K562 (cell line): ENCODE data around the gene SYT7. TPM values are rescaled to one million over a fixed set of nuclear protein-coding genes. Genes with fewer than 3 reads are reported as not detected.

Experiments used
- AFF1 ChIP-seq, 2 experiments: fragments of 450-650 bp; IDR thresholded peaks; 2 replicates each; pipeline ENCODE4 v1.6.1; 2018; ENCODE audit warnings: mild to moderate bottlenecking in 2 of 2, low read depth in 1 of 2; ENCODE audit not compliant: partially characterized antibody in 2 of 2
- CC2D1A ChIP-seq: fragments of 450-650 bp; IDR thresholded peaks from 2 replicates; pipeline ENCODE4 v1.6.1; 2017; ENCODE audit warnings: mild to moderate bottlenecking
- DEAF1 ChIP-seq: fragments of 450-650 bp; formaldehyde crosslinking; IDR thresholded peaks from 2 replicates; pipeline ENCODE4 v1.4.0; 2020; ENCODE audit warnings: mild to moderate bottlenecking, moderate library complexity
- GTF2A2 ChIP-seq: IDR thresholded peaks from 2 replicates; pipeline ENCODE4 v1.6.1; 2016; ENCODE audit warnings: mild to moderate bottlenecking, missing genetic modification characterization, missing compliant biosample characterization
- HDAC6 ChIP-seq: IDR thresholded peaks from 2 replicates; pipeline ENCODE4 v1.6.1; 2012; ENCODE audit warnings: low read depth, mild to moderate bottlenecking, control low read depth, inconsistent platforms, low read length, moderate library complexity
- HINFP ChIP-seq: fragments of 450-650 bp; conservative IDR thresholded peaks from 2 replicates; pipeline ENCODE4 v1.6.1; 2016; ENCODE audit warnings: missing genetic modification characterization, low read depth, mild to moderate bottlenecking, control low read depth, missing compliant biosample characterization
- MAZ ChIP-seq, 2 experiments: fragments of 450-650 bp in 1 of 2; sonication (generic) in 1 of 2; formaldehyde crosslinking; IDR thresholded peaks in 1 of 2; conservative IDR thresholded peaks in 1 of 2; 2 replicates each; pipeline versions ENCODE4 v1.4.0 to v1.5.0; 2020; ENCODE audit warnings: mild to moderate bottlenecking in 1 of 2, missing genetic modification reagents in 1 of 2
- POLR2G ChIP-seq: fragments of 200-400 bp; formaldehyde crosslinking; IDR thresholded peaks from 2 replicates; pipeline ENCODE4 v1.6.1; 2017; ENCODE audit warnings: low read depth, mild to moderate bottlenecking, antibody characterized with exemption, low read length, moderate library complexity
- RAD21 ChIP-seq, 2 experiments: fragments of 250-450 bp in 1 of 2; fragments of 450-650 bp in 1 of 2; sonication (Bioruptor Pico) in 1 of 2; formaldehyde crosslinking in 1 of 2; IDR thresholded peaks in 1 of 2; conservative IDR thresholded peaks in 1 of 2; 2 replicates each; pipeline versions ENCODE4 v1.4.0 to v1.8.0; 2020 to 2022; ENCODE audit warnings: mild to moderate bottlenecking in 2 of 2, moderate library complexity in 1 of 2
- ZNF263 ChIP-seq: sonication (generic); formaldehyde crosslinking; IDR thresholded peaks from 2 replicates; pipeline ENCODE4 v1.8.0; 2022; ENCODE audit warnings: mild to moderate bottlenecking, missing genetic modification reagents, borderline replicate concordance
- ZNF584 ChIP-seq: fragments of 200-800 bp; sonication (Bioruptor generic); IDR thresholded peaks from 2 replicates; pipeline ENCODE4 v1.6.1; 2016; ENCODE audit warnings: low read depth, mild to moderate bottlenecking, missing genetic modification characterization, missing compliant biosample characterization
- polyA plus RNA-seq, 8 experiments: library from polyadenylated mRNA; depleted of rRNA in 4 of 8; stranded (reverse) in 5 of 8; unstranded in 3 of 8; fragments of >200 nt; fragmentation: Nextera tagmentation in 2 of 8; fragmentation: Illumina TruSeq in 1 of 8; extraction: Ambion mirVana in 2 of 8; extraction: Trizol in 1 of 8; gene quantifications; 2 replicates each; pipeline versions ENCODE4 v1.2.1 to v1.2.3, GENCODE V29; 2011 to 2014; ENCODE audit warnings: inconsistent platforms in 1 of 8, missing spikeins in 1 of 8
- total RNA-seq, 7 experiments: library from RNA; depleted of rRNA in 6 of 7; stranded (reverse); fragments of >200 nt in 6 of 7; fragmentation: Illumina TruSeq in 2 of 7; extraction: Trizol in 2 of 7; gene quantifications; 2 replicates each; pipeline versions ENCODE4 v1.2.1 to v1.2.3, GENCODE V29; 2011 to 2021; ENCODE audit warnings: low replicate concordance in 1 of 7

The SYT7 gene
- total and polyA plus RNA-seq, 9 of the 15 experiments (the other 6 are each of a cell fraction or from before 2014, with no cell fraction given): 0.01 to 0.51 (median 0.16) TPM; not detected in 1

GRCh38 chr11:61477727-61478148 lies 103.1 kb downstream of the SYT7 start (continued):
- TF ChIP-seq HINFP (tag): no peak
- TF ChIP-seq GTF2A2 (tag): no peak
- peak; percentile 53 for TF ChIP-seq ZNF263 (CRISPR knock-in tag)
- TF ChIP-seq POLR2G: 0 out of 2 replicates have a peak, but pooled peaks have one; percentile 46
- TF ChIP-seq MAZ (CRISPR knock-in tag; conservative IDR thresholded peaks at IDR 0.05 in 1 of 2, IDR thresholded peaks at IDR 0.05 in 1 of 2): peak in 1 of 2 experiments; percentile 57; a peak in 2 of 4 replicates
- peak; percentile 55; the same call in 1 of the 2 replicates for TF ChIP-seq DEAF1 (CRISPR knock-in tag)
- TF ChIP-seq AFF1 (IDR thresholded peaks at IDR 0.05; ENCODE audit: low read depth in 1 of 2, partially characterized antibody in 2 of 2): no peak
- no peak for TF ChIP-seq HDAC6
- TF ChIP-seq ZNF584: no peak
- TF ChIP-seq RAD21 (CRISPR knock-in tag; conservative IDR thresholded peaks at IDR 0.05 in 1 of 2, IDR thresholded peaks at IDR 0.05 in 1 of 2): peak; percentile 75 to 86
- TF ChIP-seq CC2D1A: 0 out of 2 replicates have a peak, but pooled peaks have one; percentile 42
